SIG-M5 (cell line): ENCODE data around the gene RIN3.
"Not testable (repeated sequence)": the region's sequence is repeated elsewhere in the genome, so short reads cannot be mapped to it uniquely, and the experiment has no call there.

ENCODE experiments used
- DNase-seq: peaks from one replicate; lab custom pipeline; 2025; lab: John Stamatoyannopoulos, UW

Gene RIN3

GRCh38 chr14:92624764-92625163 lies 111.2 kb downstream of the RIN3 start:
- no peak for DNase-seq

- no peak for DNase-seq
Measured at GRCh38 chr14:92625213-92625612, 111.6 kb downstream of the RIN3 start.

- no peak for DNase-seq
Measured at GRCh38 chr14:92626041-92626440, 112.5 kb downstream of the RIN3 start.

- DNase-seq = no peak
Measured at GRCh38 chr14:92627707-92628215, 114.2 kb downstream of the RIN3 start.

- no peak for DNase-seq
Measured at GRCh38 chr14:92628636-92629035, 115.1 kb downstream of the RIN3 start.

- no peak for DNase-seq
Measured at GRCh38 chr14:92630367-92630766, 116.8 kb downstream of the RIN3 start.

GRCh38 chr14:92631098-92631497 lies 117.5 kb downstream of the RIN3 start:
- no peak for DNase-seq

GRCh38 chr14:92632546-92633273 lies 119.1 kb downstream of the RIN3 start:
- no peak for DNase-seq

GRCh38 chr14:92633274-92633616 lies 119.7 kb downstream of the RIN3 start:
- no peak for DNase-seq

- no peak for DNase-seq
Measured at GRCh38 chr14:92633724-92634123, 120.1 kb downstream of the RIN3 start.

GRCh38 chr14:92635031-92635430 lies 121.5 kb downstream of the RIN3 start:
- DNase-seq = no peak

- DNase-seq = no peak
Measured at GRCh38 chr14:92635896-92636295, 122.3 kb downstream of the RIN3 start.

- DNase-seq = no peak
Measured at GRCh38 chr14:92637228-92637627, 123.6 kb downstream of the RIN3 start.

- no peak for DNase-seq
Measured at GRCh38 chr14:92637864-92638263, 124.3 kb downstream of the RIN3 start.

GRCh38 chr14:92638266-92638665 lies 124.7 kb downstream of the RIN3 start:
- no peak for DNase-seq

GRCh38 chr14:92638904-92639303 lies 125.3 kb downstream of the RIN3 start:
- no peak for DNase-seq

GRCh38 chr14:92639472-92640117 lies 126.0 kb downstream of the RIN3 start:
- DNase-seq = not testable (repeated sequence)

- no peak for DNase-seq
Measured at GRCh38 chr14:92641306-92641705, 127.7 kb downstream of the RIN3 start.

GRCh38 chr14:92644171-92644969 lies 130.8 kb downstream of the RIN3 start:
- no peak for DNase-seq

- no peak for DNase-seq
Measured at GRCh38 chr14:92644970-92645515, 131.5 kb downstream of the RIN3 start.

GRCh38 chr14:92645841-92646478 lies 132.4 kb downstream of the RIN3 start:
- DNase-seq = peak; percentile 23
